Measurements from ENCODE around the gene RFX4.

DNA sequence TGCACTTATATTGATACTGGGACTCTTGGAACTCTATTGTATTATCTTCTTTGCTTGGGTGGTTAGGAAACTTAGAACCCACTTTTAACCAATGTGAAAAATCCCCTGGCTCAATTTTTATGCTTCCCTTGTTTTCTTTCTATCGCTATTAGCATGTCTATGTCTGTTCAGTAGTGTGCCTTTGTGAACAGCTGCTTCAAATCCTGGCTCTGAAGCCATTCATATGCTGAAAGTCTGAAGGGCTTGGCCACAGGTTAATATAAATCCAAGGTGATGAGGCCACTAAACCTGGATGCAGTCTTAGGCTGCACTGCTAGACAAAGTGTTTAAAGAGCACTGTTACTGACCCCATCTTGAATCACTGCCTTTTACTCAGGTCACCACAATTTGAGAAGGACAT is 96.8 kb downstream of the RFX4 start:
- TF ChIP-seq POLR2AphosphoS5 (IDR thresholded peaks at IDR 0.05; ENCODE audit: low read depth, low read length) (no peak), SP1 (IDR thresholded peaks at IDR 0.05; ENCODE audit: low read depth) (no peak), CBX3 (IDR thresholded peaks at IDR 0.05; ENCODE audit: low read depth) (no peak)

All from HCT116 (cell line).